NCI-H446 treated with DMSO at 0.1 percent for 48 hours (cell line): ENCODE data around the gene NLRP6.
"Not testable (repeated sequence)": the region's sequence is repeated elsewhere in the genome, so short reads cannot be mapped to it uniquely, and the experiment has no call there.

Source experiments
- DNase-seq: peaks from one replicate; lab custom pipeline; 2025; lab: John Stamatoyannopoulos, UW

NLRP6 gene

GRCh38 chr11:293852-294661 is 15.8 kb downstream of the NLRP6 start:
- no peak for DNase-seq

DNA sequence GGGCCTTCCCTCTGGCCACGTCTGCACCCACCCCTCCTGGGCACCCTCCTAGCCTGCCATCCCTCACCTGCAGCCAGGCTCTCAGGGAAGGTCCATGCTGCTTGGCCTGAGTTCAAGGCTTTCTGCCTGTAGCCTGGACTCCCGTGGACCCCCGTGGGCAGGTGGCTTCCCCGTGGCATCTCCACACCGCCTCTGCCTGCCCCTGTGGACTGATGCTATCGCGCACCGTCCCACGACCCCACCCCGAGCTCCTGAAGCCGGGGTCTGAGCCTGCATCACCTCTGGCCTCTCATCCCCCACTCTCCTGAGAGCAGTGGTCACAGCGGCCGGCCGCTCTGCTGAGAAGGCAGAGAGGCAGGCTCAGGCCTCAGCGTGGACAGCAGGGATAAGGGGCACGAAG is 16.6 kb downstream of the NLRP6 start:
- no peak for DNase-seq

DNA sequence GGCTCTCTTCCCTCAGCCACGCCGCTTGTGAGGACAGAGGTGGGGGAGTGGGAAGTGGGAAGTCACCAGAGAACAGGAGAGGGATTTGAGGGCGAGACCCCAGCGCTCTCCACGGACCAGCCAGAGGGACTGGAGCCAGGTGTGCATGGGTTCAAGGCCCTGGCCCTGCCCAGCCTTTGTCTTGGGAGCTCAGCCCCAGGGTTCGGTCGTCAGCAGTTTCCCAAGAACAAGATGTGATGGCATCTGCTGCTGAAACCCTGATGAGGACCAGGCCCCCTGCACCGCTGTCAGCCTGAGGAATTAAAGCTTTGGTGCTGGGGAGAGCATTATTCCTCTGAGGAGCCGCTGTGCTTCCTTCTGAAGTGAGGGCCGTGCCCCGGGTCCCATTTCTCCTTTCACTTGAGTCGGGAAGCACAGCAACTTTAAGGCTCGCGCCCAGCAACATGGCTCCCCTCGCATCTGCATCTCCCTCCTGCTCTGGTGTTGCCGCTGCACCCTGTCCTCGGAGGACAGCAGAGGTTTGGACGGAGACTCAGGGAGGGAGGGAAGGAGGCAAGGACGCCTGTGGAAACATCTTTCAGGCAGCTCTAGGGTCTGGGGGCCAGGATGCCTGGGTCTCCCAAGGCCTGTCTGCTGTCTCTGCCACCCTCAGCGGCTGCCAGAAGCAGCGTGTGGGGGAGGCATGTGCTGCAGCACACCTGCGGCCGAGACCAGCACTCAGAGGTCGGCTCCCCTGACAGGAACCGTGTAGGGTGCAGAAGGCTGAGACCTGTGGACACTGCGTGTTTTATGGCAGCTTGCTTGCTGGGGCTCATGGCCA is 17.4 kb downstream of the NLRP6 start:
- DNase-seq: no peak

- DNase-seq: no peak
These were observed 18.2 kb downstream of the NLRP6 start for GRCh38 chr11:296171-297050.

DNA sequence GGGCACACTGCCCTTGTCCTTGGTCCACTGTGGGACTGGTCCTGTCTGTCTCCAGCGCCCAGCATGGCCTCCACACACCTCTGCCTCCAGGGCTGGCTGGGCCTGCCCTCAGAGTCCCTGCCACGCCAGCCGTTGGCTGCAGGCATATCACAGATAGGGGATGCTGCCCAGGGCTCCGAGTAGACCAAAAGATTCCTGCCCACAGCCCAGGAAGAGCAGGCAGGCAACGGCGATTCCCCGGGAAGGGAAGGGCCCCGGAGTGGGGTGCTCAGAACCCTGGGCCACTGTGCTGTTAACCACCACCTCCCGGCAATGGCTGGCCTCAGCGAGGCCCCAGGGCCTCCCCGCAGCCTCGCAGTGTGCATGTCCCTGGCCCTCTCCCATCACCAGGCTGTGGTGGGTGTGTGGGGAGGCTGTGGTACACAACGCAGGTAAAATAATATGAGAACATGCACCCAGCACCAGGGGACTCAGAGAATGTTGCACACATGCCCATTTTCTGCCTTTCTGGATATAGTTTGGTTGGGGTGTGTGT is 18.9 kb downstream of the NLRP6 start:
- DNase-seq: no peak

DNA sequence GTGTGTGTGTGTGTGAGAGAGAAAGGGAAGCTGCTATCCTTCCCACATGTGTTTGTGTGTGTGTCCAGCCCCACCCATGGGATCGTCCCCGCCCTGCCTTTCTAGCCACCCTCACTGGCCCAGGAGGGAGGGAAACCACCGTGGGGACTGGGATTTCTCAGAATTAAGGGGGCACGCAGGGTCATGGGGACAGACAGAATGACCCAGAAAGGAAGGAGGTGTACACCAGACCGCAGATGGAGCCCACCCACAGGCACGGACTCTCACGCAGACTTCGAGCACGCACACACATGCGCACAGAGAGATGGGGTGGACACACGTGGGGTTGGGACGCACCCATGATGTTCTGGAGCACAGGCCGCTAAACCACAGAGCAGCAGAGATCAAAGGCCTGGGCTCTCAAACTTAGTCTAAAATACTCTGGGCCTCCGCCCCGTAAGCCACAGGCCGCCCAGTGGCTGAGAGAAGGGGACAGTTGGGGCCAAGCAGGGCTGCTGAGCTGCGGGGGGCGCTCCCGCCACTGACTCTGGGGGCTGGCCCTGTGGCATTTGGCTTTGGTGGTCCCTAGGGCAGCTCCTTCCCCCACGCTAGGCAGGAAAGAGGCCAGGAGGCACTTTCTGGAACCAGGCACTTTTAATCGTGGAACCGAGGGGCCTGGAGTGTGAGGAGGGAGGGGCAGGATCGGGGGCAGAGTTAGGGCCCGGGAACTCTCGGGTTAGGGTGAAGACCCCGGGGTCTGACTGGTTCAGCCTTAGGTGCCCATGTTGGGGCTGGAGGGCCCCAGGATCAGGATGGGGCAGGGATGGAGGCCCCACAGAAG is 19.6 kb downstream of the NLRP6 start:
- no peak for DNase-seq

- DNase-seq: no peak
These were observed 20.3 kb downstream of the NLRP6 start for GRCh38 chr11:298406-299065.

DNA sequence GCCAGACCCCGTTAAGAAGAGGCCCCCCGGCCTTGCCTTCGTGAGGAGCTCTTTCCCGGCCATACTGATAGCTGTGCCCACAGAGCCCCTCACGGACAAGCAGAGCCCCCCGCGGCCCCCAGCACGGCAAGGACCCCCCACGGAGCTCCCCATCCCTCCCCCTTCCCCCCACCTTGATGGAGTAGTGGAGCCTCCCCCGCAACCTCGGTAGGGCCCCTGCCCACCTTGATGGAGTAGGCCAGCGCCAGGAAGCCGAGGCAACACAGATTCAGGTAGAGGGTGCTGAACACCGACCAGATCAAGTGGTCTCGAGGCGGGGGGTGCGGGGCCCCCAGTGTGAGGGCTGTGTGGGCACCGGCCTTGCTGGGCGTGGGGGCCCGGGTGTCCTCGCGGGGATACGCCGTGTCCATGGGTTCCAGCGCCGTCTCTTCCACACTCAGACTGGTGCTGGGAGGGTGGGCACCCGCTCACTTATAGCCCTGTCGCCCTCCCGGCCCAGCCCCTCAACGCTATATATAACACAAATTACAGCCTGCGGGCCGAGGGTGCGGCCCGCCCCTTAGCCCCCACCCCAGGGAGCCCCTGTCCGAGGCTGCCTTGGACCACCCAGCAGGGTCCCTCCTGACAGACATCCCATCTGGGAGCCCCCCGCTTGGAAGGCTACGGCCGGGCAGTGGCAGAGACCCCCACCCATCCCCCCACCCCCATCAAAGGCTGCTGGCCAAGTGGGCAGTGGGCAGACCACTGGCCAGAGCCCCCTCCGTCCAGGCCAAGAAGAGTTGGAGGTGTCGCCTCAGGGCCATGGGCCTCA is 21.1 kb downstream of the NLRP6 start, which contains the start of gene IFITM5:
Gene IFITM5, minus strand, starts transcription at position 446 of the 811 bp plus-strand sequence. Its CDS starts 36 bp downstream, at position 410.
- no peak for DNase-seq

- no peak for DNase-seq
These were observed 21.9 kb downstream of the NLRP6 start for GRCh38 chr11:299951-300735.

DNA sequence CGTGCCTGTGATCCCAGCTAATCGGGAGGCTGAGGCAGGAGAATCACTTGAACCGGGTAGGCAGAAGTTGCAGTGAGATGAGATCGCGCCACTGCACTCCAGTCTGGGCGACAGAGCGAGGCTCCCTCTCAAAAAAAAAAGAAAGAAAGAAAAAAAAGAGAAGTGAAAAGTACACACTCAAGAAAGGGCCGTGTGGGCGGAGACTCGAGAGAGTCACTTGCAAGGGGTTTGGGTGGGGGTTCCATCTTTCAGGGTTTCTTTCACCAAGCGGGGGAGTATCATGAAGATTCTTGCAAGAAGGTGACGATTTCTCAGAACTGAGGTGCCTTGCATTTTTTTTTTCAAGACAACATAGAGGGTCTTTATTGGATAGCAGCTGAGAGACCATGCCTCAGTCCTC is 25.2 kb downstream of the NLRP6 start:
- no peak for DNase-seq

- DNase-seq: no peak
These were observed 25.9 kb downstream of the NLRP6 start for GRCh38 chr11:304061-304506.

DNA sequence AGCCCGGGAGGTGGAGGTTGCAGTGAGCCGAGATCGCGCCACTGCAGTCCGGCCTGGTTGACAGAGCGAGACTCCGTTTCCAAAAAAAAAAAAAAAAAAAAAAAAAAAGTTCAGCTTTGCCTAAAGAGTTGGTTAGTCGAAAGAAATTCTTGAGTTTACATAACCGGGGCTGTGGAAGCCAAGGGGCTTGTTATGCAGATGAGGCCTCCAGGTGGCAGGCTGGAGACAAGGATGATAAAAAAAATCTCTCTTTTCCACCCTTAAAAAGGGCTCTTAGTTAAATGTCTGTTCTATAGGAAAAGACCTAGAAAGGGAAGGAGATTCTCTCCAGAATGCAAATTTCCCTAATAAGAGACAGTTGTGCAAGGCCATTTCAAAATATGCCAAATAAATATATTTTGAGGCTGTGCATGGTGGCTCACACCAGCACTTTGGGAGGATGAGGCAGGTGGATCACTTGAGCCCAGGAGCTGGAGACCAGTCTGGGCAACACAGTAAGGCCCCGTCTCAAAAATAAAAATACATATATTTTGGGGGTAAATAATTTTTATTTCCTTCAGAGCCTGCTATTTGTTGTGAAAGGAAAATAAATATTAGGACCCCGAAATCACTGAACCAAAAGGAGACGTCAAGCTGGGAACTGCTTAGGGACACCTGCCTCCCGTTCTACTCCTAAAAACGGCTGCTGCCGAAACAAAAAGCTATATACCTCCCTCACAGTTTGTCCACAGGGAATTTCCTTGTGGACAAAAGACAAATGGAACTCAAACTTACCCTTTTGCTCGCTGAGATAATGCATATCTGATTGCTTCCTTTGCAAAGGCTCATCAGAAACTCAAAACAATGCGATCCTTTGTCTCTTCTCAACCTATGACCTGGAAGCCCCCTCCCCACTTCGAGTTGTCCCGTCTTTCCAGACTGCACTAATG is 27.0 kb downstream of the NLRP6 start:
- no peak for DNase-seq

DNA sequence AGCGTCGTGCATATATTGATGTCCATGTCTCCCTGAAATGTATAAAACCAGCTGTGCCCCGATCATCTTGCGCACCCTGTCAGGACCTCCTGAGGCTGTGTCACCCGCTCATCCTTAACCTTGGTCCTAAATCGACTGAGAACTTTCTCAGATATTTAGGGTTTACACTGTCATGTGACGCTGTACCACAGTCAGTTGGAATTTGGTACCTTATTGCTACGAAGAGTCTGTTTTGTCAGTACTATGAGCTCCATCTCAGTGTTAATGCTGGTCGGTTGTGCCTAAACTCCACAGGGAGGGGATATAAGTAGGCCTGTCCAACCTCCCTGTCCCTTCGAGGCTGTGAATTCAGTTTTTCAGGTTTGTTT is 27.6 kb downstream of the NLRP6 start:
- DNase-seq: no peak

GRCh38 chr11:306645-307371 is 28.6 kb downstream of the NLRP6 start:
- no peak for DNase-seq

GRCh38 chr11:307766-308708 is 29.8 kb downstream of the NLRP6 start, which contains the start of gene IFITM2:
Gene IFITM2 (plus strand): TSS chr11:307816. CDS start chr11:308193, 377 bp downstream.
- not testable (repeated sequence) for DNase-seq
